HepG2 (cell line): ENCODE data around the gene CELF2. TPM values are rescaled to one million over a fixed set of nuclear protein-coding genes. Genes with fewer than 3 reads are reported as not detected.

Experiments used
- ATAC-seq: fragments of 200-7000 bp; cut with Tn5 transposase; 3 replicates; pipeline ENCODE4 v1.9.1; 2020; ENCODE audit warnings: mild to moderate bottlenecking, moderate library complexity
- BruUV-seq: library from RNA; stranded (reverse); fragments of 400-500 nt; replicated peaks from 2 replicates; lab custom pipeline; 2021; lab: Mats Ljungman, UMichigan
- CTCF ChIA-PET: fragments of 300-600 bp; formaldehyde crosslinking; extraction: SDS; loops from one replicate; lab custom pipeline; 2021; ENCODE audit warnings: low total read pairs, inconsistent platforms, low intra/inter-chr PET ratio; lab: Yijun Ruan, JAX
- POLR2A ChIA-PET: fragments of 350-600 bp; sonication (Branson Sonifier 250); formaldehyde crosslinking; loops from one replicate; lab custom pipeline; 2020; ENCODE audit warnings: antibody characterized with exemption, inconsistent platforms; lab: Yijun Ruan, JAX
- DNase-seq: peaks from one replicate; pipeline ENCODE4 v3.0.0-alpha.2; 2015; ENCODE audit warnings: low spot score
- FAIRE-seq: peaks from 3 replicates; lab custom pipeline; 2011; peaks lifted over from hg19 to GRCh38; lab: Jason Lieb, UNC
- H2AFZ ChIP-seq: one replicate; pipeline ENCODE4 v1.6.1; 2011; ENCODE audit warnings: low read length, inconsistent platforms
- H3K27ac ChIP-seq: fragments of 300-600 bp; 3 replicates; pipeline ENCODE4 v1.8.0; 2011; ENCODE audit warnings: mixed run types, mild to moderate bottlenecking, mixed read lengths, low read length, inconsistent platforms; ENCODE audit not compliant: insufficient read depth; ENCODE audit errors: extremely low read length
- H3K27me3 ChIP-seq, 2 experiments: fragments of 200-600 bp in 1 of 2; 2 replicates in 1 of 2; 3 replicates in 1 of 2; pipeline versions ENCODE4 v1.6.0 to v1.8.0; 2011; ENCODE audit warnings: low read length in 2 of 2, mild to moderate bottlenecking in 2 of 2, moderate library complexity in 2 of 2, inconsistent platforms in 1 of 2; ENCODE audit not compliant: insufficient read depth in 2 of 2, control insufficient read depth in 1 of 2
- H3K36me3 ChIP-seq, 2 experiments: fragments of 200-600 bp in 1 of 2; replicated peaks in 1 of 2; 2 replicates in 1 of 2; 3 replicates in 1 of 2; pipeline versions ENCODE4 v1.5.1 to v1.8.0; 2011; ENCODE audit warnings: low read length in 2 of 2, inconsistent platforms in 1 of 2; ENCODE audit not compliant: insufficient read depth in 2 of 2, control insufficient read depth in 1 of 2
- H3K4me1 ChIP-seq: 2 replicates; pipeline ENCODE4 v1.5.1; 2012; ENCODE audit warnings: low read length, inconsistent platforms; ENCODE audit not compliant: insufficient read depth
- H3K4me2 ChIP-seq: 2 replicates; pipeline ENCODE4 v1.6.0; 2011; ENCODE audit warnings: low read depth, low read length, inconsistent platforms
- H3K4me3 ChIP-seq, 3 experiments: fragments of 200-600 bp in 1 of 3; sonication (generic), shearing (Covaris generic) in 1 of 3; replicated peaks in 1 of 3; 2 replicates each; pipeline ENCODE4 v1.5.1; 2011 to 2016; ENCODE audit warnings: low read length in 3 of 3, inconsistent platforms in 2 of 3, low read depth in 2 of 3, mild to moderate bottlenecking in 2 of 3, control low read depth in 1 of 3, mixed read lengths in 1 of 3; ENCODE audit not compliant: insufficient read depth in 1 of 3
- H3K79me2 ChIP-seq: one replicate; pipeline ENCODE4 v1.6.1; 2011; ENCODE audit warnings: low read length, inconsistent platforms; ENCODE audit not compliant: insufficient read depth
- H3K9ac ChIP-seq: 2 replicates; pipeline ENCODE4 v1.6.0; 2011; ENCODE audit warnings: mild to moderate bottlenecking, low read depth, low read length, inconsistent platforms; ENCODE audit not compliant: insufficient read depth
- H3K9me3 ChIP-seq: 2 replicates; pipeline ENCODE4 v1.5.1; 2012; ENCODE audit warnings: mild to moderate bottlenecking, low read length
- H4K20me1 ChIP-seq: 2 replicates; pipeline ENCODE4 v1.6.0; 2011; ENCODE audit warnings: inconsistent platforms, mild to moderate bottlenecking, low read length, moderate library complexity; ENCODE audit not compliant: insufficient read depth
- CEBPB ChIP-seq: IDR thresholded peaks from 2 replicates; pipeline ENCODE4 v1.6.1; 2011; ENCODE audit warnings: low read depth, low read length, improper control_type of control experiment, borderline replicate concordance
- GATAD1 ChIP-seq: IDR thresholded peaks from 2 replicates; pipeline ENCODE4 v1.6.1; 2016; ENCODE audit warnings: missing genetic modification reagents, missing compliant biosample characterization
- HNRNPK ChIP-seq: fragments of 200-400 bp; formaldehyde crosslinking; IDR thresholded peaks from 2 replicates; pipeline ENCODE4 v1.6.1; 2018; ENCODE audit warnings: low read length, low read depth, moderate library complexity, mild to moderate bottlenecking; ENCODE audit not compliant: poor library complexity, severe bottlenecking
- JDP2 ChIP-seq: sonication (generic); formaldehyde crosslinking; IDR thresholded peaks from 2 replicates; pipeline ENCODE4 v1.8.1; 2022; ENCODE audit warnings: missing genetic modification reagents, borderline replicate concordance
- PAF1 ChIP-seq: IDR thresholded peaks from 2 replicates; pipeline ENCODE4 v1.6.1; 2016; ENCODE audit warnings: missing genetic modification reagents, missing compliant biosample characterization
- RAD21 ChIP-seq: fragments of 450-650 bp; formaldehyde crosslinking; IDR thresholded peaks from 2 replicates; pipeline ENCODE4 v1.5.0; 2020; ENCODE audit warnings: mild to moderate bottlenecking
- SIX1 ChIP-seq: sonication (generic); formaldehyde crosslinking; IDR thresholded peaks from 2 replicates; pipeline ENCODE4 v1.4.0; 2020; ENCODE audit warnings: missing genetic modification reagents, borderline replicate concordance
- SRSF9 ChIP-seq: fragments of 200-400 bp; formaldehyde crosslinking; IDR thresholded peaks from 2 replicates; pipeline ENCODE4 v1.6.1; 2018; ENCODE audit warnings: borderline replicate concordance, mild to moderate bottlenecking, low read depth, low read length; ENCODE audit not compliant: insufficient read depth, poor library complexity, severe bottlenecking
- ZNF143 ChIP-seq: sonication (generic); formaldehyde crosslinking; IDR thresholded peaks from 2 replicates; pipeline ENCODE4 v1.4.0; 2020; ENCODE audit warnings: missing genetic modification reagents
- ZNF547 ChIP-seq: sonication (generic); formaldehyde crosslinking; IDR thresholded peaks from 2 replicates; pipeline ENCODE4 v1.5.1; 2020; ENCODE audit warnings: mild to moderate bottlenecking, missing genetic modification reagents
- ZNF607 ChIP-seq: sonication (generic); formaldehyde crosslinking; IDR thresholded peaks from 2 replicates; pipeline ENCODE4 v1.5.1; 2020; ENCODE audit warnings: missing genetic modification reagents, mild to moderate bottlenecking, borderline replicate concordance
- ZNF773 ChIP-seq: sonication (generic); formaldehyde crosslinking; IDR thresholded peaks from 2 replicates; pipeline ENCODE4 v1.4.0; 2020; ENCODE audit warnings: missing genetic modification reagents, borderline replicate concordance
- ZZZ3 ChIP-seq: sonication (generic); formaldehyde crosslinking; IDR thresholded peaks from 2 replicates; pipeline ENCODE4 v1.4.0; 2020; ENCODE audit warnings: missing genetic modification reagents, mild to moderate bottlenecking, borderline replicate concordance
- WGBS: methylation state at CpG from one replicate; pipeline ENCODE4 v1.1.6; 2017; ENCODE audit warnings: low lambda C conversion rate; 5-methylcytosine and 5-hydroxymethylcytosine counted together
- in situ Hi-C: cut with HindIII; loops from 2 replicates; pipeline ENCODE4 v1.10.0; 2017; ENCODE audit warnings: low pct_unique_long_range_greater_than_20kb; ENCODE audit not compliant: extremely low pct_ligation_motif_present
- intact Hi-C: fragments of 100-400 bp; cut with micrococcal nuclease; formaldehyde crosslinking; loops from one replicate; pipeline ENCODE4 v1.10.0; 2022; ENCODE audit not compliant: unreplicated experiment
- polyA plus RNA-seq, 8 experiments: library from polyadenylated mRNA; depleted of rRNA in 3 of 8; stranded (reverse) in 7 of 8; unstranded in 1 of 8; fragments of >200 nt; fragmentation: Illumina TruSeq in 4 of 8; extraction: Trizol in 4 of 8; gene quantifications; 2 replicates each; pipeline versions ENCODE4 v1.2.1 to v1.2.3, GENCODE V29; 2011 to 2016; ENCODE audit warnings: low read depth in 4 of 8, missing spikeins in 1 of 8, mixed read lengths in 1 of 8; ENCODE audit not compliant: insufficient read depth in 1 of 8
- total RNA-seq, 5 experiments: library from RNA; depleted of rRNA; stranded (reverse); fragments of >200 nt; fragmentation: Illumina TruSeq; extraction: Trizol; gene quantifications; 2 replicates each; pipeline ENCODE4 v1.2.3, GENCODE V29; 2016; ENCODE audit warnings: low read depth in 1 of 5
- TF ChIP-seq, protein P1 (sequence below): sonication (generic); formaldehyde crosslinking; IDR thresholded peaks from 2 replicates; pipeline ENCODE4 v1.5.0; 2020; ENCODE audit warnings: mild to moderate bottlenecking, missing genetic modification reagents, borderline replicate concordance
- TF ChIP-seq, protein P2 (sequence below): sonication (generic); formaldehyde crosslinking; IDR thresholded peaks from 2 replicates; pipeline ENCODE4 v1.4.0; 2020; ENCODE audit warnings: low read depth, mild to moderate bottlenecking, missing genetic modification reagents

The CELF2 gene
- total and polyA plus RNA-seq, 2 of the 13 experiments (the other 11 are each of a cell fraction or from before 2014, with no cell fraction given), result not detected

GRCh38 chr10:11261687-11262493 lies 244.2 kb downstream of the CELF2 start:
- ChIA-PET CTCF (no interaction called here), POLR2A (no interaction called here)
- FAIRE-seq, result no peak

More at GRCh38 chr10:11261687-11262493, 244.2 kb downstream of the CELF2 start:
- ATAC-seq (no peak), DNase-seq (no peak)
- Histone ChIP-seq H3K36me3 (no peaks in the 10 kb centered on the region), H2AFZ (no peak overlapping the region), H4K20me1 (no peaks in the 10 kb centered on the region), H3K27me3 (peaks cover 1 to 41% of the 10 kb centered on the region in 2 experiments; a peak in 3 of 5 replicates), H3K9ac (no peak overlapping the region), H3K79me2 (no peaks in the 10 kb centered on the region), H3K27ac (no peak overlapping the region), H3K4me2 (no peak overlapping the region), H3K4me3 (no peak overlapping the region), H3K4me1 (no peaks in the 10 kb centered on the region), H3K9me3 (no peaks in the 10 kb centered on the region)
- 7% methylated on average over 4 of the region's 4 CpGs for WGBS
- BruUV-seq, result no TSS peak
- in situ Hi-C loops (no loop called here), intact Hi-C loops (no loop called here)
- TF ChIP-seq ZNF773 (CRISPR knock-in tag), result no peak
- TF ChIP-seq SIX1 (CRISPR knock-in tag), result no peak
- TF ChIP-seq, protein P1, sequence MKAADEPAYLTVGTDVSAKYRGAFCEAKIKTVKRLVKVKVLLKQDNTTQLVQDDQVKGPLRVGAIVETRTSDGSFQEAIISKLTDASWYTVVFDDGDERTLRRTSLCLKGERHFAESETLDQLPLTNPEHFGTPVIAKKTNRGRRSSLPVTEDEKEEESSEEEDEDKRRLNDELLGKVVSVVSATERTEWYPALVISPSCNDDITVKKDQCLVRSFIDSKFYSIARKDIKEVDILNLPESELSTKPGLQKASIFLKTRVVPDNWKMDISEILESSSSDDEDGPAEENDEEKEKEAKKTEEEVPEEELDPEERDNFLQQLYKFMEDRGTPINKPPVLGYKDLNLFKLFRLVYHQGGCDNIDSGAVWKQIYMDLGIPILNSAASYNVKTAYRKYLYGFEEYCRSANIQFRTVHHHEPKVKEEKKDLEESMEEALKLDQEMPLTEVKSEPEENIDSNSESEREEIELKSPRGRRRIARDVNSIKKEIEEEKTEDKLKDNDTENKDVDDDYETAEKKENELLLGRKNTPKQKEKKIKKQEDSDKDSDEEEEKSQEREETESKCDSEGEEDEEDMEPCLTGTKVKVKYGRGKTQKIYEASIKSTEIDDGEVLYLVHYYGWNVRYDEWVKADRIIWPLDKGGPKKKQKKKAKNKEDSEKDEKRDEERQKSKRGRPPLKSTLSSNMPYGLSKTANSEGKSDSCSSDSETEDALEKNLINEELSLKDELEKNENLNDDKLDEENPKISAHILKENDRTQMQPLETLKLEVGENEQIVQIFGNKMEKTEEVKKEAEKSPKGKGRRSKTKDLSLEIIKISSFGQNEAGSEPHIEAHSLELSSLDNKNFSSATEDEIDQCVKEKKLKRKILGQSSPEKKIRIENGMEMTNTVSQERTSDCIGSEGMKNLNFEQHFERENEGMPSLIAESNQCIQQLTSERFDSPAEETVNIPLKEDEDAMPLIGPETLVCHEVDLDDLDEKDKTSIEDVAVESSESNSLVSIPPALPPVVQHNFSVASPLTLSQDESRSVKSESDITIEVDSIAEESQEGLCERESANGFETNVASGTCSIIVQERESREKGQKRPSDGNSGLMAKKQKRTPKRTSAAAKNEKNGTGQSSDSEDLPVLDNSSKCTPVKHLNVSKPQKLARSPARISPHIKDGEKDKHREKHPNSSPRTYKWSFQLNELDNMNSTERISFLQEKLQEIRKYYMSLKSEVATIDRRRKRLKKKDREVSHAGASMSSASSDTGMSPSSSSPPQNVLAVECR (CRISPR knock-in tag), result no peak
- no peak for TF ChIP-seq HNRNPK
- TF ChIP-seq ZZZ3 (CRISPR knock-in tag), result no peak
- TF ChIP-seq PAF1 (CRISPR knock-in tag), result no peak
- no peak for TF ChIP-seq GATAD1 (CRISPR knock-in tag)
- TF ChIP-seq CEBPB, result no peak
- TF ChIP-seq ZNF547 (CRISPR knock-in tag), result no peak
- no peak for TF ChIP-seq ZNF143
- TF ChIP-seq JDP2 (CRISPR knock-in tag), result no peak
- TF ChIP-seq, protein P2, sequence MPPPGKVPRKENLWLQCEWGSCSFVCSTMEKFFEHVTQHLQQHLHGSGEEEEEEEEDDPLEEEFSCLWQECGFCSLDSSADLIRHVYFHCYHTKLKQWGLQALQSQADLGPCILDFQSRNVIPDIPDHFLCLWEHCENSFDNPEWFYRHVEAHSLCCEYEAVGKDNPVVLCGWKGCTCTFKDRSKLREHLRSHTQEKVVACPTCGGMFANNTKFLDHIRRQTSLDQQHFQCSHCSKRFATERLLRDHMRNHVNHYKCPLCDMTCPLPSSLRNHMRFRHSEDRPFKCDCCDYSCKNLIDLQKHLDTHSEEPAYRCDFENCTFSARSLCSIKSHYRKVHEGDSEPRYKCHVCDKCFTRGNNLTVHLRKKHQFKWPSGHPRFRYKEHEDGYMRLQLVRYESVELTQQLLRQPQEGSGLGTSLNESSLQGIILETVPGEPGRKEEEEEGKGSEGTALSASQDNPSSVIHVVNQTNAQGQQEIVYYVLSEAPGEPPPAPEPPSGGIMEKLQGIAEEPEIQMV (CRISPR knock-in tag), result no peak
- TF ChIP-seq ZNF607 (CRISPR knock-in tag), result no peak
- no peak for TF ChIP-seq RAD21 (CRISPR knock-in tag)
- no peak for TF ChIP-seq SRSF9
